SK-N-SH treated with all-trans-retinoic acid at 6 μM for 48 hours (cell line): ENCODE results near the gene GLRB.
A peak's percentile ranks its signal among the peaks of the same experiment; 100 is the strongest.

Experiments used
- ATAC-seq: fragments of 200-7000 bp; cut with Tn5 transposase; 3 replicates; pipeline ENCODE4 v1.9.1; 2020; ENCODE audit warnings: mild to moderate bottlenecking, moderate library complexity
- ARNTL ChIP-seq: fragments of 450-650 bp; formaldehyde crosslinking; IDR thresholded peaks from 2 replicates; pipeline ENCODE4 v1.5.0; 2020; ENCODE audit warnings: low read depth, mild to moderate bottlenecking, moderate library complexity, borderline replicate concordance
- BACH2 ChIP-seq: fragments of 250-450 bp; sonication (Bioruptor Pico); IDR thresholded peaks from 2 replicates; pipeline ENCODE4 v1.9.0; 2021; ENCODE audit warnings: mild to moderate bottlenecking, borderline replicate concordance
- CSDC2 ChIP-seq: fragments of 250-450 bp; sonication (Bioruptor Pico); IDR thresholded peaks from 2 replicates; pipeline ENCODE4 v1.5.0; 2020; ENCODE audit warnings: mild to moderate bottlenecking, moderate library complexity
- ESRRG ChIP-seq: fragments of 250-450 bp; sonication (Bioruptor Pico); IDR thresholded peaks from 2 replicates; pipeline ENCODE4 v1.6.1; 2021; ENCODE audit warnings: mild to moderate bottlenecking
- GLIS3 ChIP-seq: fragments of 250-450 bp; sonication (Bioruptor Pico); IDR thresholded peaks from 2 replicates; pipeline ENCODE4 v1.5.0; 2020; ENCODE audit warnings: mild to moderate bottlenecking, moderate library complexity
- ISL1 ChIP-seq: fragments of 250-450 bp; sonication (Bioruptor Pico); IDR thresholded peaks from 2 replicates; pipeline ENCODE4 v2.1.2; 2022; ENCODE audit warnings: mild to moderate bottlenecking, moderate library complexity
- OSR1 ChIP-seq: fragments of 250-450 bp; sonication (Bioruptor Pico); IDR thresholded peaks from 2 replicates; pipeline ENCODE4 v1.8.0; 2022; ENCODE audit warnings: moderate library complexity, mild to moderate bottlenecking, inconsistent platforms
- POU6F1 ChIP-seq: fragments of 250-450 bp; sonication (Bioruptor Pico); IDR thresholded peaks from 2 replicates; pipeline ENCODE4 v1.8.0; 2021; ENCODE audit warnings: low read depth, mild to moderate bottlenecking, moderate library complexity, borderline replicate concordance
- PPARA ChIP-seq: fragments of 250-450 bp; sonication (Bioruptor Pico); IDR thresholded peaks from 2 replicates; pipeline ENCODE4 v1.5.0; 2020; ENCODE audit warnings: mild to moderate bottlenecking, borderline replicate concordance
- RARB ChIP-seq: fragments of 250-450 bp; sonication (Bioruptor Pico); IDR thresholded peaks from 2 replicates; pipeline ENCODE4 v1.8.0; 2021; ENCODE audit warnings: mild to moderate bottlenecking, moderate library complexity
- SNAI2 ChIP-seq: fragments of 250-450 bp; sonication (Bioruptor Pico); IDR thresholded peaks from 2 replicates; pipeline ENCODE4 v1.5.0; 2020; ENCODE audit warnings: mild to moderate bottlenecking, moderate library complexity
- TOX ChIP-seq: fragments of 250-450 bp; sonication (Bioruptor Pico); IDR thresholded peaks from 2 replicates; pipeline ENCODE4 v1.8.0; 2021; ENCODE audit warnings: mild to moderate bottlenecking, moderate library complexity, borderline replicate concordance
- TSHZ2 ChIP-seq: fragments of 250-450 bp; sonication (Bioruptor Pico); IDR thresholded peaks from 2 replicates; pipeline ENCODE4 v1.5.0; 2020; ENCODE audit warnings: mild to moderate bottlenecking, moderate library complexity
- ZC3H10 ChIP-seq: fragments of 250-450 bp; sonication (Bioruptor Pico); IDR thresholded peaks from 2 replicates; pipeline ENCODE4 v1.5.1; 2021; ENCODE audit warnings: mild to moderate bottlenecking, moderate library complexity
- ZFP3 ChIP-seq: fragments of 250-450 bp; sonication (Bioruptor Pico); IDR thresholded peaks from 2 replicates; pipeline ENCODE4 v1.5.0; 2020; ENCODE audit warnings: mild to moderate bottlenecking, moderate library complexity
- ZFP30 ChIP-seq: fragments of 450-650 bp; formaldehyde crosslinking; IDR thresholded peaks from 2 replicates; pipeline ENCODE4 v1.5.0; 2022; ENCODE audit warnings: mild to moderate bottlenecking, moderate library complexity
- ZNF565 ChIP-seq: fragments of 450-650 bp; formaldehyde crosslinking; conservative IDR thresholded peaks from 2 replicates; pipeline ENCODE4 v1.5.0; 2020; ENCODE audit warnings: low read depth, mild to moderate bottlenecking, moderate library complexity
- ZNF70 ChIP-seq: fragments of 450-650 bp; formaldehyde crosslinking; IDR thresholded peaks from 2 replicates; pipeline ENCODE4 v1.5.0; 2020; ENCODE audit warnings: mild to moderate bottlenecking, moderate library complexity
- ZNF8 ChIP-seq: fragments of 450-650 bp; formaldehyde crosslinking; IDR thresholded peaks from 2 replicates; pipeline ENCODE4 v1.5.0; 2020; ENCODE audit warnings: mild to moderate bottlenecking, moderate library complexity
- TF ChIP-seq, protein P1 (sequence below): fragments of 250-450 bp; sonication (Bioruptor Pico); IDR thresholded peaks from 2 replicates; pipeline ENCODE4 v1.8.0; 2020; ENCODE audit warnings: mild to moderate bottlenecking, moderate library complexity, borderline replicate concordance
- TF ChIP-seq, protein P2 (sequence below): fragments of 250-450 bp; sonication (Bioruptor Pico); IDR thresholded peaks from 2 replicates; pipeline ENCODE4 v1.5.1; 2020; ENCODE audit warnings: low read depth, mild to moderate bottlenecking, moderate library complexity
- TF ChIP-seq, protein P3 (sequence below): fragments of 250-450 bp; sonication (Bioruptor Pico); IDR thresholded peaks from 2 replicates; pipeline ENCODE4 v1.5.1; 2021; ENCODE audit warnings: mild to moderate bottlenecking, moderate library complexity

Gene GLRB

DNA sequence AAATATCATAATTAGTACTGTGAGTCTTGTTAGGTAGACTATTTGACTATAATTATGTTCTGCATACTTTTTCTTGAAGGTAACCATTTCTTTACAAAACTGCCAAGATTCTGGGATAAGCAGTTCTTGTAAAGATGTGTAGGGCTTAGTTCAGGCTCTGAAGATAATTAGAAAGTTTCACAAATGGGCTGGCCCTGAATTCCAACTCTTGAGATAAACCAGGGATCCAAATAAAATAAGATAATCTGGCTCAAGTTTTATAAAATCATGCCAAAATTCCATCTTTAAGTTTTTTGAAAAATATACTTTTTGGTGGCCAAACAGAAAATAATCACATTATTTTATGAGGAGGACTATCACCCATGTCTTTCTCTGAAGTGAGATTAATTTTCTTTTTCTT, 35.5 kb upstream of the GLRB start:
- TF ChIP-seq PPARA (CRISPR knock-in tag) (no peak), GLIS3 (CRISPR knock-in tag) (no peak), OSR1 (CRISPR knock-in tag) (no peak), ISL1 (CRISPR knock-in tag) (no peak), TOX (CRISPR knock-in tag) (no peak), ZNF565 (CRISPR knock-in tag) (no peak), ZFP3 (no peak), ZNF8 (no peak), ZNF70 (no peak), ARNTL (CRISPR knock-in tag) (no peak), TSHZ2 (CRISPR knock-in tag) (no peak), CSDC2 (CRISPR knock-in tag) (no peak), BACH2 (CRISPR knock-in tag) (no peak), ZC3H10 (CRISPR knock-in tag) (no peak), RARB (CRISPR knock-in tag) (no peak), SNAI2 (CRISPR knock-in tag) (no peak), POU6F1 (CRISPR knock-in tag) (no peak)
- TF ChIP-seq, protein P1, sequence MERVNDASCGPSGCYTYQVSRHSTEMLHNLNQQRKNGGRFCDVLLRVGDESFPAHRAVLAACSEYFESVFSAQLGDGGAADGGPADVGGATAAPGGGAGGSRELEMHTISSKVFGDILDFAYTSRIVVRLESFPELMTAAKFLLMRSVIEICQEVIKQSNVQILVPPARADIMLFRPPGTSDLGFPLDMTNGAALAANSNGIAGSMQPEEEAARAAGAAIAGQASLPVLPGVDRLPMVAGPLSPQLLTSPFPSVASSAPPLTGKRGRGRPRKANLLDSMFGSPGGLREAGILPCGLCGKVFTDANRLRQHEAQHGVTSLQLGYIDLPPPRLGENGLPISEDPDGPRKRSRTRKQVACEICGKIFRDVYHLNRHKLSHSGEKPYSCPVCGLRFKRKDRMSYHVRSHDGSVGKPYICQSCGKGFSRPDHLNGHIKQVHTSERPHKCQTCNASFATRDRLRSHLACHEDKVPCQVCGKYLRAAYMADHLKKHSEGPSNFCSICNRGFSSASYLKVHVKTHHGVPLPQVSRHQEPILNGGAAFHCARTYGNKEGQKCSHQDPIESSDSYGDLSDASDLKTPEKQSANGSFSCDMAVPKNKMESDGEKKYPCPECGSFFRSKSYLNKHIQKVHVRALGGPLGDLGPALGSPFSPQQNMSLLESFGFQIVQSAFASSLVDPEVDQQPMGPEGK (CRISPR knock-in tag), result no peak
- TF ChIP-seq, protein P2, sequence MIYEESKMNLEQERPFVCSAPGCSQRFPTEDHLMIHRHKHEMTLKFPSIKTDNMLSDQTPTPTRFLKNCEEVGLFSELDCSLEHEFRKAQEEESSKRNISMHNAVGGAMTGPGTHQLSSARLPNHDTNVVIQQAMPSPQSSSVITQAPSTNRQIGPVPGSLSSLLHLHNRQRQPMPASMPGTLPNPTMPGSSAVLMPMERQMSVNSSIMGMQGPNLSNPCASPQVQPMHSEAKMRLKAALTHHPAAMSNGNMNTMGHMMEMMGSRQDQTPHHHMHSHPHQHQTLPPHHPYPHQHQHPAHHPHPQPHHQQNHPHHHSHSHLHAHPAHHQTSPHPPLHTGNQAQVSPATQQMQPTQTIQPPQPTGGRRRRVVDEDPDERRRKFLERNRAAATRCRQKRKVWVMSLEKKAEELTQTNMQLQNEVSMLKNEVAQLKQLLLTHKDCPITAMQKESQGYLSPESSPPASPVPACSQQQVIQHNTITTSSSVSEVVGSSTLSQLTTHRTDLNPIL (CRISPR knock-in tag), result no peak
- TF ChIP-seq, protein P3, sequence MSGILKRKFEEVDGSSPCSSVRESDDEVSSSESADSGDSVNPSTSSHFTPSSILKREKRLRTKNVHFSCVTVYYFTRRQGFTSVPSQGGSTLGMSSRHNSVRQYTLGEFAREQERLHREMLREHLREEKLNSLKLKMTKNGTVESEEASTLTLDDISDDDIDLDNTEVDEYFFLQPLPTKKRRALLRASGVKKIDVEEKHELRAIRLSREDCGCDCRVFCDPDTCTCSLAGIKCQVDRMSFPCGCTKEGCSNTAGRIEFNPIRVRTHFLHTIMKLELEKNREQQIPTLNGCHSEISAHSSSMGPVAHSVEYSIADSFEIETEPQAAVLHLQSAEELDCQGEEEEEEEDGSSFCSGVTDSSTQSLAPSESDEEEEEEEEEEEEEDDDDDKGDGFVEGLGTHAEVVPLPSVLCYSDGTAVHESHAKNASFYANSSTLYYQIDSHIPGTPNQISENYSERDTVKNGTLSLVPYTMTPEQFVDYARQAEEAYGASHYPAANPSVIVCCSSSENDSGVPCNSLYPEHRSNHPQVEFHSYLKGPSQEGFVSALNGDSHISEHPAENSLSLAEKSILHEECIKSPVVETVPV (CRISPR knock-in tag), result no peak
- peak; percentile 50; the same call in 2 of the 3 replicates for ATAC-seq

DNA sequence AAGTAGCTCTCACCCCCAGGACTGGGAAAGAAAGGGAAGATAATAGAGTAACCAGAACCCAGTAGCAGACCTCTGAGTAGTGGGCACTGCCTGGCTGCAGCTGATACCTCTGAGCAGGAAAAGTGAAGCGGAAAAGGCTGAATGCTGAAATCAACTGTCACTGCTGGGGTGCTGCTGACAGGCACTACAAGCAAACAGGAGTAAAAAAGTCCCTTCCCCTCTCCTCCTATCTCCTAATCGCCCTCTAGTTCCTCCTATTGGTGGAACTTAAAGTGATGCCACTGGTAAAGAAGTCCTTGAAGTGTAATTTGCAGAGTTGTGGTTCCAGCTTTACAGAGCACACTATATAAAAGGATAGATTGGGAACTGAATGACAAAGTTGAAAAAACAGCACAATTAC, 32.8 kb upstream of the GLRB start:
- ATAC-seq, result peak; percentile 83
- no peak for TF ChIP-seq ZNF8
- no peak for TF ChIP-seq ISL1 (CRISPR knock-in tag)
- TF ChIP-seq, protein P1 (CRISPR knock-in tag), result no peak
- no peak for TF ChIP-seq RARB (CRISPR knock-in tag)
- TF ChIP-seq BACH2 (CRISPR knock-in tag), result no peak
- no peak for TF ChIP-seq TSHZ2 (CRISPR knock-in tag)
- no peak for TF ChIP-seq ESRRG (CRISPR knock-in tag)
- TF ChIP-seq ZC3H10 (CRISPR knock-in tag), result no peak
- TF ChIP-seq OSR1 (CRISPR knock-in tag), result no peak
- no peak for TF ChIP-seq ZFP30 (CRISPR knock-in tag)
